ENCODE measurements around the gene ELK4.

ELK4 gene

DNA sequence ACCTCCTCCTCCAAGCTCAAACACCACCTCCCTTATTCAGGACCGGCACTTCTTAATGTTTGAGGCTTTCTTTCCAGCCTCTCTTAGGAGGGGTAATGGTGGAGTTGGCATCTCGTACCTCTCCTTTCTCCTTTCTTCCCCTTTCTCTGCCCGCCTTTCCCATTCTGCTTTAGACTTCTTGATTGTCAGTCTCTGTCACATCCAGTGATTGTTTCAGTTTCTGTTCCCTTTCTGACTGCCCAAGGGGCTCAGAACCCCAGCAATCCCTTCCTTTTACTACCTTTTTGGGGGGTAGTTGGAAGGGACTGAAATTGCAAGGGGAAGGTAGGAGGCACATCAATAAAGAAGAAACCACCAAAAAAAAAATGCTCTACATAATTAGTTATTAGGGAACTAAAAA lies 5.6 kb downstream of the ELK4 start:
- Histone ChIP-seq H3K27me3 (no peaks in the 10 kb centered on the region), H3K4me3 (ENCODE audit: low read depth in 1 of 2, low read length in 1 of 2) (no peak overlapping the region), H3K4me1 (ENCODE audit: control insufficient read depth in 1 of 2, insufficient read depth in 1 of 2, low read depth in 1 of 2, low read length in 1 of 2) (peaks cover 8 to 11% of the 10 kb centered on the region in 2 experiments), H3K36me3 (peaks cover 21% of the 10 kb centered on the region), H3K9me3 (no peaks in the 10 kb centered on the region), H3K27ac (no peak overlapping the region)
- TF ChIP-seq, protein P1, sequence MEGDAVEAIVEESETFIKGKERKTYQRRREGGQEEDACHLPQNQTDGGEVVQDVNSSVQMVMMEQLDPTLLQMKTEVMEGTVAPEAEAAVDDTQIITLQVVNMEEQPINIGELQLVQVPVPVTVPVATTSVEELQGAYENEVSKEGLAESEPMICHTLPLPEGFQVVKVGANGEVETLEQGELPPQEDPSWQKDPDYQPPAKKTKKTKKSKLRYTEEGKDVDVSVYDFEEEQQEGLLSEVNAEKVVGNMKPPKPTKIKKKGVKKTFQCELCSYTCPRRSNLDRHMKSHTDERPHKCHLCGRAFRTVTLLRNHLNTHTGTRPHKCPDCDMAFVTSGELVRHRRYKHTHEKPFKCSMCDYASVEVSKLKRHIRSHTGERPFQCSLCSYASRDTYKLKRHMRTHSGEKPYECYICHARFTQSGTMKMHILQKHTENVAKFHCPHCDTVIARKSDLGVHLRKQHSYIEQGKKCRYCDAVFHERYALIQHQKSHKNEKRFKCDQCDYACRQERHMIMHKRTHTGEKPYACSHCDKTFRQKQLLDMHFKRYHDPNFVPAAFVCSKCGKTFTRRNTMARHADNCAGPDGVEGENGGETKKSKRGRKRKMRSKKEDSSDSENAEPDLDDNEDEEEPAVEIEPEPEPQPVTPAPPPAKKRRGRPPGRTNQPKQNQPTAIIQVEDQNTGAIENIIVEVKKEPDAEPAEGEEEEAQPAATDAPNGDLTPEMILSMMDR (IDR thresholded peaks at IDR 0.05), result no peak

DNA sequence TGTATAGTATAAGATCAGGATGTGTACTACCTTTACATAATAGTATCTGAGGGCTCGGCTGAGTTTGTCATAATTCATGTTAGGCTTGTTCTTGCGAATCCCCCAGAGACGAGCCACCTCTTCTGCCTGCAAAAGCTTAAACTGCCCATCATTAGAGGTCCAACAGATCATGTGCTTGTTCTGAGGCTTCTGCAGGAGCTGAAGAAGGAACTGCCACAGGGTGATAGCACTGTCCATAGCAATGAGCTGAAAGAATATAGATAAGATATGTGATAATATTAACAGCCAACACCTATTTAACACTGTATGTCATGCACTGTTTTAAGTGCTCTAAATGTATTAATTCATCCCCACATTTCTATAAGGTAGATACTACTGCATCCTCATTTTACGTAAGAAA lies 8.2 kb downstream of the ELK4 start:
- TF ChIP-seq, protein P1 (IDR thresholded peaks at IDR 0.05), result no peak
- H3K4me1 ChIP-seq (ENCODE audit: control insufficient read depth in 1 of 2, insufficient read depth in 1 of 2, low read depth in 1 of 2, low read length in 1 of 2), result no peaks in the 10 kb centered on the region
- peaks cover 39% of the 10 kb centered on the region for H3K36me3 ChIP-seq
- no peak overlapping the region for H3K27ac ChIP-seq
- H3K9me3 ChIP-seq, result no peaks in the 10 kb centered on the region
- no peaks in the 10 kb centered on the region for H3K27me3 ChIP-seq
- H3K4me3 ChIP-seq (ENCODE audit: low read depth in 1 of 2, low read length in 1 of 2), result no peak overlapping the region

DNA sequence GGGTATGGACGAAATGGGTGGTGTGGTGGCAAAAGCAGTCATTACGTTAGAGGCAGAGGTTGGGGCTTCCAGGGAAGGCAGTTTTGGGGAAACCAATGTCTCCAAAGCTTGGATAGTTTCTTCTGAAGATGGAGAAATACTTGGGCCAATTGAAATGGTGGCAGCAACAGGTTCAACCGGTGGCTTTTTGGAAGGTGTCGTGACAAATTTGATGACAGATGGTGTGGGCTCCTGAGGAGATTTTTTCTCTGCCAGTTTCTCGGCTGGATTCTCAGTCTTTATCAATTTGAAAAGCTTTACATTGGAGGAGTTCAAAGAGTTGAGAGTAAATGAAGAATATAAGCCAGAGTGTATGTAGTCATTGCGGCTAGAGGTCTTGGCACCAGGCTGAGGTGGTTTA lies 11.5 kb downstream of the ELK4 start:
- H3K36me3 ChIP-seq, result peaks cover 68% of the 10 kb centered on the region
- TF ChIP-seq, protein P1 (IDR thresholded peaks at IDR 0.05), result no peak

GRCh38 chr1:205619376-205619775 lies 12.4 kb downstream of the ELK4 start:
- Histone ChIP-seq H3K27me3 (no peaks in the 10 kb centered on the region), H3K36me3 (peaks cover 68% of the 10 kb centered on the region)
- TF ChIP-seq, protein P1 (IDR thresholded peaks at IDR 0.05), result no peak

More for the DNA sequence above, 11.5 kb downstream of the ELK4 start:
- Histone ChIP-seq H3K4me3 (ENCODE audit: low read depth in 1 of 2, low read length in 1 of 2) (no peak overlapping the region), H3K9me3 (no peaks in the 10 kb centered on the region), H3K27me3 (no peaks in the 10 kb centered on the region), H3K27ac (no peak overlapping the region), H3K4me1 (ENCODE audit: control insufficient read depth in 1 of 2, insufficient read depth in 1 of 2, low read depth in 1 of 2, low read length in 1 of 2) (no peaks in the 10 kb centered on the region)

DNA sequence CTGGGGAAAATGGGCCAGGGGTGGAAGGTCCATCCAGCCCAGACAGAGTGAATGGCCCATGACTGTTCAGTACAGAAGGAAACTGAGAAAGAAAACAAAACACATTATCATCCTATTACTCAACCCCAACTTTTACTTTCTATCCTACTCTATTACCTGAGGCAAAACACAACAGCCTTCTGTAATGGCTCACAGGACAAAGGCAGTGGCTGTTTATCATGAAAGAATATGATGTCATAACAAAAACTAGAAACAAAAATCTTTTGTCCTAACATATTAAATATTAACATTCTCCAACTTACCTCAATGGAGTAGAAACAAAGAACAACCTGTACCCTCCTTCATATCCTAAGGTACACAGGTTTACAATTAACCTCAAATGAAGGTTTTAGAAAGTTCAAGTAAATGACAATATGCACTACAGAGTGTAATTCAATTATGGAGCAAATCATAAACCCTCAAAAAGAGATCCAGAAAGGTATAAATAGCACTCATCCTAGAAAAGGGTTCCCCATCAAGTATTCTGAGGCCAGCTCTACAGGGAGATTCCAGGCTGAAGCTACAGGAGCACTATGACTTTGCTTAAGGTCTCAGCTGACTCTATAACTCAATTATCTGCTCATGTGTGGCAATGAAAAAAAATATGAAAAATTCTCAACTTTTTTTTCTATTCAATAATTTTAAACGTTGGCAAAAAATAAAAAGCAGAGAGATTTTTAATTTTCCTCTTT lies 15.1 kb downstream of the ELK4 start:
- Histone ChIP-seq H3K9me3 (no peaks in the 10 kb centered on the region), H3K4me1 (ENCODE audit: control insufficient read depth in 1 of 2, insufficient read depth in 1 of 2, low read depth in 1 of 2, low read length in 1 of 2) (peaks cover 0 to 9% of the 10 kb centered on the region in 2 experiments), H3K36me3 (peaks cover 61% of the 10 kb centered on the region), H3K27ac (no peak overlapping the region), H3K27me3 (no peaks in the 10 kb centered on the region), H3K4me3 (ENCODE audit: low read depth in 1 of 2, low read length in 1 of 2) (no peak overlapping the region)
- TF ChIP-seq, protein P1 (IDR thresholded peaks at IDR 0.05), result no peak

More at GRCh38 chr1:205619376-205619775, 12.4 kb downstream of the ELK4 start:
- Histone ChIP-seq H3K9me3 (no peaks in the 10 kb centered on the region), H3K4me3 (ENCODE audit: low read depth in 1 of 2, low read length in 1 of 2) (no peak overlapping the region), H3K4me1 (ENCODE audit: control insufficient read depth in 1 of 2, insufficient read depth in 1 of 2, low read depth in 1 of 2, low read length in 1 of 2) (peaks cover 0 to 3% of the 10 kb centered on the region in 2 experiments), H3K27ac (no peak overlapping the region)

All from neutrophil (primary cell).